Hepatocyte (in vitro differentiated cells): ENCODE measurements around the gene RPS6KC1. TPM values are rescaled to one million over a fixed set of nuclear protein-coding genes. Genes with fewer than 3 reads are reported as not detected.

ENCODE experiments used
- DNase-seq: peaks from one replicate; pipeline ENCODE4 v3.0.0-alpha.2; 2016; ENCODE audit warnings: low spot score
- H2AFZ ChIP-seq: fragments of 200-600 bp; sonication (generic); 2 replicates; pipeline ENCODE4 v1.6.0; 2016; ENCODE audit warnings: antibody characterized with exemption, mild to moderate bottlenecking
- H3K27ac ChIP-seq: fragments of 200-600 bp; sonication (generic); 2 replicates; pipeline ENCODE4 v1.5.1; 2016; ENCODE audit warnings: mild to moderate bottlenecking
- H3K27me3 ChIP-seq: fragments of 200-600 bp; sonication (generic); 2 replicates; pipeline ENCODE4 v1.6.1; 2016
- H3K36me3 ChIP-seq: fragments of 200-600 bp; sonication (generic); replicated peaks from 2 replicates; pipeline ENCODE4 v1.5.1; 2016; ENCODE audit warnings: low read depth; ENCODE audit not compliant: insufficient read depth
- H3K4me1 ChIP-seq: fragments of 200-600 bp; sonication (generic); 2 replicates; pipeline ENCODE4 v1.5.1; 2016; ENCODE audit warnings: mild to moderate bottlenecking, moderate library complexity; ENCODE audit not compliant: insufficient read depth
- H3K4me2 ChIP-seq: fragments of 200-600 bp; sonication (generic); 2 replicates; pipeline ENCODE4 v1.6.0; 2016
- H3K4me3 ChIP-seq: fragments of 200-600 bp; sonication (generic); 2 replicates; pipeline ENCODE4 v1.5.1; 2016; ENCODE audit warnings: mild to moderate bottlenecking
- H3K79me2 ChIP-seq: fragments of 200-600 bp; sonication (generic); 2 replicates; pipeline ENCODE4 v1.6.0; 2017; ENCODE audit warnings: mild to moderate bottlenecking
- H3K9me2 ChIP-seq: fragments of 200-600 bp; sonication (generic); replicated peaks from 2 replicates; pipeline ENCODE4 v1.6.0; 2017; ENCODE audit warnings: mild to moderate bottlenecking; ENCODE audit not compliant: insufficient read depth
- H3K9me3 ChIP-seq: fragments of 200-600 bp; sonication (generic); 2 replicates; pipeline ENCODE4 v1.5.1; 2016; ENCODE audit warnings: low read depth, mild to moderate bottlenecking
- H4K20me1 ChIP-seq: fragments of 200-600 bp; sonication (generic); 2 replicates; pipeline ENCODE4 v1.6.0; 2016; ENCODE audit warnings: mild to moderate bottlenecking; ENCODE audit not compliant: insufficient read depth, poor library complexity, severe bottlenecking
- EZH2 ChIP-seq: fragments of 200-600 bp; sonication (generic); IDR thresholded peaks from 2 replicates; pipeline ENCODE4 v1.6.1; 2016; ENCODE audit warnings: antibody characterized with exemption, mild to moderate bottlenecking, borderline replicate concordance
- EZH2phosphoT487 ChIP-seq: fragments of 200-600 bp; sonication (generic); IDR thresholded peaks from one replicate; pipeline ENCODE4 v1.6.1; 2018; ENCODE audit warnings: antibody characterized with exemption, mild to moderate bottlenecking, low read depth, moderate library complexity; ENCODE audit not compliant: unreplicated experiment, severe bottlenecking
- WGBS: methylation state at CpG from one replicate; pipeline ENCODE4 v1.1.6; 2016; ENCODE audit warnings: low lambda C conversion rate; ENCODE audit errors: missing lambda C conversion rate; 5-methylcytosine and 5-hydroxymethylcytosine counted together
- polyA plus RNA-seq: library from polyadenylated mRNA; unstranded; fragments of >200 nt; fragmentation: Nextera tagmentation; extraction: Ambion mirVana; gene quantifications from 2 replicates; pipeline ENCODE4 v1.2.1, GENCODE V29; 2016
- total RNA-seq: library from RNA; depleted of rRNA; stranded (reverse); fragments of >200 nt; gene quantifications from 2 replicates; pipeline ENCODE4 v1.2.3, GENCODE V29; 2014
- TF ChIP-seq, protein P1 (sequence below): fragments of 200-600 bp; sonication (generic); IDR thresholded peaks from 2 replicates; pipeline ENCODE4 v1.5.1; 2016; ENCODE audit warnings: antibody characterized with exemption, mild to moderate bottlenecking; ENCODE audit not compliant: poor library complexity

Gene RPS6KC1
- total and polyA plus RNA-seq, 2 experiments from 2014 or later: 10.0 to 26.9 TPM

DNA sequence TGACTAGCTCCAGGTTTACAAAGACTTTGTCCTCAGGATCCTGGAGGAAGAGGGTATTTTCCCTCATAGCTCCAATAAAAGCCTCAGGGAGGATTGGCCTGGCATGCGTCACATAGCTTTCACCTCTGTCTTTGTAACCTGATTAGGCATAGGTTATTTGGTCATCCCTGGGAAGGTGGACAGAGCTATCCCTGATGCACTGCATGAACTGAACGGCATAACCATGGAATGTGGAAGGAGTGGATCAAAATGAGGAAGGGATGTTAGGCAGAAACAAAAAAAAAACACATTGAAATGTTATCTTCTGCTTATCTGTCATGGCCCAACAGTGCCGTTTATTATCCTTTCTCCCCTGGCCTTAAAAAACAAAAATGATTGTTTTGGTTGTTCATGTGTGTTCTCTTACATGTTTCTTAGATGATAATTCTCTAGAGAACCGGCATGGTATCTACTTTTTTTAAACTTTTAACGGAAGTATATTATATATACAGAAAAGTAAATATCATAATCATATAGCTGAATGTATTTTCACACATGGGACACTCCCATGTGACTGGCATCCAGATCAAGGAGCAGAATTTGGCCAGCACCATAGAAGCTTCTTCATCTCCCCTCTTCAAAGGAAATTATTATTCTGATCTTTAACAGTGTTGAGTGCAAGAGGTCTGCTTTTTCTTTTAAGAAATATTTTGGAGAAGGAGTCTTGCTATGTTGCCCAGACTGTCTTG lies 85.3 kb downstream of the RPS6KC1 start:
- Histone ChIP-seq H3K9me3 (no peaks in the 10 kb centered on the region), H3K4me3 (no peak overlapping the region), H3K9me2 (no peaks in the 10 kb centered on the region), H3K27me3 (no peaks in the 10 kb centered on the region), H3K4me1 (peaks cover 20% of the 10 kb centered on the region), H3K4me2 (peak overlapping the region; percentile 8), H4K20me1 (no peaks in the 10 kb centered on the region), H3K79me2 (peaks cover 40% of the 10 kb centered on the region), H2AFZ (no peak overlapping the region), H3K27ac (peak overlapping the region; percentile 41), H3K36me3 (no peaks in the 10 kb centered on the region)
- no peak for TF ChIP-seq EZH2phosphoT487
- TF ChIP-seq, protein P1, sequence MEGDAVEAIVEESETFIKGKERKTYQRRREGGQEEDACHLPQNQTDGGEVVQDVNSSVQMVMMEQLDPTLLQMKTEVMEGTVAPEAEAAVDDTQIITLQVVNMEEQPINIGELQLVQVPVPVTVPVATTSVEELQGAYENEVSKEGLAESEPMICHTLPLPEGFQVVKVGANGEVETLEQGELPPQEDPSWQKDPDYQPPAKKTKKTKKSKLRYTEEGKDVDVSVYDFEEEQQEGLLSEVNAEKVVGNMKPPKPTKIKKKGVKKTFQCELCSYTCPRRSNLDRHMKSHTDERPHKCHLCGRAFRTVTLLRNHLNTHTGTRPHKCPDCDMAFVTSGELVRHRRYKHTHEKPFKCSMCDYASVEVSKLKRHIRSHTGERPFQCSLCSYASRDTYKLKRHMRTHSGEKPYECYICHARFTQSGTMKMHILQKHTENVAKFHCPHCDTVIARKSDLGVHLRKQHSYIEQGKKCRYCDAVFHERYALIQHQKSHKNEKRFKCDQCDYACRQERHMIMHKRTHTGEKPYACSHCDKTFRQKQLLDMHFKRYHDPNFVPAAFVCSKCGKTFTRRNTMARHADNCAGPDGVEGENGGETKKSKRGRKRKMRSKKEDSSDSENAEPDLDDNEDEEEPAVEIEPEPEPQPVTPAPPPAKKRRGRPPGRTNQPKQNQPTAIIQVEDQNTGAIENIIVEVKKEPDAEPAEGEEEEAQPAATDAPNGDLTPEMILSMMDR: no peak
- TF ChIP-seq EZH2: no peak
- DNase-seq: peak; percentile 37
- WGBS: 47% methylated on average over 5 of the region's 5 CpGs

DNA sequence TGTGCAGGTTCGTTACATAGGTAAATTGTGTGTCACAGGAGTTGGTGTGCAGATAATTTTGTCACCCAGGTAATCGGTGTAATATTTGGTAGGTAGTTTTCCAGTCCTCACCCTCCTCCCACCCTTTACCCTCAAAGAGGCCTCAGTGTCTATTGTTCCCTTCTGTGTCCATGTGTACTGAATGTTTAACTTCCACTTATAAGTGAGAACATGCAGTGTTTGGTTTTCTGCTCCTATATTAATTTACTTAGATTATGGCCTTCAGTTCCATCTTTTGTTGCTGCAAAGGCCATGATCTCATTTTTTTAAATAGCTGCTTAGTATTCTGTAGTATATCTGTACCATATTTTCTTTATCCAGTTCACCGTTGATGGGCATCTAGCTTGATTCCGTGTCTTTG lies 87.3 kb downstream of the RPS6KC1 start:
- DNase-seq: no peak
- WGBS: 81% methylated on average over 4 of the region's 4 CpGs
- H3K4me1 ChIP-seq: peaks cover 20% of the 10 kb centered on the region
- H3K27me3 ChIP-seq: no peaks in the 10 kb centered on the region
- peaks cover 51% of the 10 kb centered on the region for H3K79me2 ChIP-seq
- no peaks in the 10 kb centered on the region for H4K20me1 ChIP-seq
- no peaks in the 10 kb centered on the region for H3K9me2 ChIP-seq
- H3K9me3 ChIP-seq: no peaks in the 10 kb centered on the region
- H3K27ac ChIP-seq: no peak overlapping the region
- H2AFZ ChIP-seq: no peak overlapping the region
- H3K4me2 ChIP-seq: no peak overlapping the region
- TF ChIP-seq EZH2phosphoT487 (no peak), EZH2 (no peak)
- TF ChIP-seq, protein P1: no peak
- H3K36me3 ChIP-seq: no peaks in the 10 kb centered on the region
- no peak overlapping the region for H3K4me3 ChIP-seq

DNA sequence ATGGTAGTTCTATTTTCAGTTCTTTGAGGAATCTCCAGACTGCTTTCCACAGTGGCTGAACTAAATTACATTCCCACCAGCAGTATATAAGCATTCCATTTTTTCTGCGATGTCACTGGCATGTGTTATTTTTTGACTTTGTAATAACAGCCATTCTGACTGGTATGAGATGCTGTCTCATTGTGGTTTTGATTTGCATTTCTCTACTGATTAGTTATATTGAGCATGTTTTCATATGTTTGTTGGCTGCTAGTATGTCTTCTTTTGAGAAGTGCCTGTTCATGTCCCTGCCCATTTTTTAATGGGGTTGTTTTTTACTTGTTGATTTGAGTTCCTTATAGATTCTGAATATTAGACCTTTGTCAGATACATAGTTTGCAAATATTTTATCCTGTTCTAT lies 87.9 kb downstream of the RPS6KC1 start:
- H3K4me3 ChIP-seq: no peak overlapping the region
- peaks cover 54% of the 10 kb centered on the region for H3K79me2 ChIP-seq
- TF ChIP-seq EZH2 (no peak), EZH2phosphoT487 (no peak)
- TF ChIP-seq, protein P1: no peak
- DNase-seq: no peak
- no peaks in the 10 kb centered on the region for H3K36me3 ChIP-seq
- no peaks in the 10 kb centered on the region for H3K27me3 ChIP-seq
- no peak overlapping the region for H2AFZ ChIP-seq
- H3K27ac ChIP-seq: no peak overlapping the region
- no peaks in the 10 kb centered on the region for H4K20me1 ChIP-seq
- 100% methylated on average over 1 of the region's 1 CpG for WGBS
- peaks cover 20% of the 10 kb centered on the region for H3K4me1 ChIP-seq
- H3K4me2 ChIP-seq: no peak overlapping the region
- H3K9me3 ChIP-seq: no peaks in the 10 kb centered on the region
- H3K9me2 ChIP-seq: no peaks in the 10 kb centered on the region
